GM20000 (cell line): ENCODE results near the gene PPP1R15A.
"Not testable (repeated sequence)": the region's sequence is repeated elsewhere in the genome, so short reads cannot be mapped to it uniquely, and the experiment has no call there.

Experiments
- DNase-seq: peaks from one replicate; pipeline ENCODE4 v3.0.0; 2012; ENCODE audit warnings: low spot score
- CTCF ChIP-seq: IDR thresholded peaks from 2 replicates; pipeline ENCODE4 v1.5.1; 2012; ENCODE audit warnings: mild to moderate bottlenecking, control low read depth; ENCODE audit errors: extremely low read depth, missing control alignments

Gene PPP1R15A

GRCh38 chr19:48918071-48918470, 45.9 kb downstream of the PPP1R15A start:
- no peak for TF ChIP-seq CTCF
- DNase-seq, result no peak

- no peak for DNase-seq
- no peak for TF ChIP-seq CTCF
These were observed 46.6 kb downstream of the PPP1R15A start for GRCh38 chr19:48918801-48919247.

- not testable (repeated sequence) for DNase-seq
These were observed 47.0 kb downstream of the PPP1R15A start for GRCh38 chr19:48919271-48919670.

- no peak for TF ChIP-seq CTCF
These were observed 48.7 kb downstream of the PPP1R15A start for GRCh38 chr19:48920949-48921348.

GRCh38 chr19:48921721-48922500, 49.7 kb downstream of the PPP1R15A start:
- no peak for DNase-seq
- TF ChIP-seq CTCF, result no peak

More at GRCh38 chr19:48920949-48921348, 48.7 kb downstream of the PPP1R15A start:
- DNase-seq, result no peak

- no peak for DNase-seq
- TF ChIP-seq CTCF, result no peak
These were observed 50.6 kb downstream of the PPP1R15A start for GRCh38 chr19:48922548-48923490.

- TF ChIP-seq CTCF, result no peak
- DNase-seq, result no peak
These were observed 53.1 kb downstream of the PPP1R15A start for GRCh38 chr19:48925240-48925843.
